GM23248 (cell line): ENCODE results near the gene KLK2. TPM values are rescaled to one million over a fixed set of nuclear protein-coding genes. Genes with fewer than 3 reads are reported as not detected.

Experiments
- DNase-seq: peaks from one replicate; pipeline ENCODE4 v3.0.0-alpha.2; 2015
- H2AFZ ChIP-seq: fragments of 200-600 bp; sonication (generic); 2 replicates; pipeline ENCODE4 v1.6.1; 2016; ENCODE audit warnings: antibody characterized with exemption
- H3F3A ChIP-seq: fragments of 200-600 bp; sonication (generic); 2 replicates; pipeline ENCODE4 v1.6.1; 2016; ENCODE audit warnings: mild to moderate bottlenecking, antibody characterized with exemption, mixed run types; ENCODE audit not compliant: insufficient read depth
- H3K27ac ChIP-seq: fragments of 200-600 bp; sonication (generic); 2 replicates; pipeline ENCODE4 v1.5.1; 2016; ENCODE audit warnings: mild to moderate bottlenecking
- H3K27me3 ChIP-seq: fragments of 200-600 bp; sonication (generic); replicated peaks from 2 replicates; pipeline ENCODE4 v1.6.1; 2016; ENCODE audit warnings: mild to moderate bottlenecking; ENCODE audit not compliant: insufficient read depth
- H3K36me3 ChIP-seq: fragments of 200-600 bp; sonication (generic); 2 replicates; pipeline ENCODE4 v1.6.1; 2016; ENCODE audit warnings: low read depth, mild to moderate bottlenecking
- H3K4me1 ChIP-seq: fragments of 200-600 bp; sonication (generic); 2 replicates; pipeline ENCODE4 v1.6.1; 2016; ENCODE audit warnings: mild to moderate bottlenecking; ENCODE audit not compliant: insufficient read depth
- H3K4me2 ChIP-seq: fragments of 200-600 bp; sonication (generic); one replicate; pipeline ENCODE4 v1.6.1; 2016; ENCODE audit warnings: mild to moderate bottlenecking; ENCODE audit not compliant: unreplicated experiment
- H3K4me3 ChIP-seq: fragments of 200-600 bp; sonication (generic); 2 replicates; pipeline ENCODE4 v1.5.1; 2016; ENCODE audit warnings: mild to moderate bottlenecking
- H3K79me2 ChIP-seq: fragments of 200-600 bp; sonication (generic); 2 replicates; pipeline ENCODE4 v1.6.1; 2016; ENCODE audit warnings: mild to moderate bottlenecking; ENCODE audit not compliant: insufficient read depth
- H3K9ac ChIP-seq: fragments of 200-600 bp; sonication (generic); 2 replicates; pipeline ENCODE4 v1.6.1; 2016; ENCODE audit warnings: mild to moderate bottlenecking
- H3K9me2 ChIP-seq: fragments of 200-600 bp; sonication (generic); 2 replicates; pipeline ENCODE4 v1.6.1; 2016; ENCODE audit warnings: mixed run types, mild to moderate bottlenecking, moderate library complexity; ENCODE audit not compliant: insufficient read depth
- H3K9me3 ChIP-seq: fragments of 200-600 bp; sonication (generic); one replicate; pipeline ENCODE4 v1.6.1; 2017; ENCODE audit warnings: low read depth
- H4K20me1 ChIP-seq: fragments of 200-600 bp; sonication (generic); 2 replicates; pipeline ENCODE4 v1.6.0; 2016; ENCODE audit not compliant: insufficient read depth
- EZH2 ChIP-seq: fragments of 200-600 bp; sonication (generic); IDR thresholded peaks from 2 replicates; pipeline ENCODE4 v1.6.1; 2018; ENCODE audit warnings: antibody characterized with exemption, mild to moderate bottlenecking; ENCODE audit not compliant: insufficient read depth, poor library complexity, severe bottlenecking
- EZH2phosphoT487 ChIP-seq: fragments of 200-600 bp; sonication (generic); IDR thresholded peaks from 2 replicates; pipeline ENCODE4 v1.6.1; 2018; ENCODE audit warnings: antibody characterized with exemption, moderate library complexity, mild to moderate bottlenecking, low read depth; ENCODE audit not compliant: insufficient read depth
- WGBS, 2 experiments: methylation state at CpG; one replicate each; pipeline ENCODE4 v1.1.6; 2015 to 2017; ENCODE audit warnings: low lambda C conversion rate in 2 of 2, low coverage in 1 of 2; ENCODE audit errors: missing lambda C conversion rate in 2 of 2; 5-methylcytosine and 5-hydroxymethylcytosine counted together
- in situ Hi-C: fragments of 300-500 bp; cut with MboI; formaldehyde crosslinking; loops from 2 replicates; pipeline ENCODE4 v1.15.0; 2020
- polyA plus RNA-seq: library from polyadenylated mRNA; unstranded; fragments of >200 nt; fragmentation: Nextera tagmentation; extraction: Ambion mirVana; gene quantifications from 2 replicates; pipeline ENCODE4 v1.2.1, GENCODE V29; 2016
- total RNA-seq: library from RNA; depleted of rRNA; stranded (reverse); fragments of >200 nt; shearing (Covaris generic); gene quantifications from 2 replicates; pipeline ENCODE4 v1.2.3, GENCODE V29; 2014

KLK2 gene
- total and polyA plus RNA-seq, 2 experiments from 2014 or later, result not detected

- DNase-seq, result no peak
- TF ChIP-seq EZH2, result no peak
- no peak for TF ChIP-seq EZH2phosphoT487
- Histone ChIP-seq H3K4me3 (no peak overlapping the region), H3K27ac (no peak overlapping the region), H3K9ac (no peak overlapping the region), H4K20me1 (no peaks in the 10 kb centered on the region), H3K4me1 (no peaks in the 10 kb centered on the region), H2AFZ (no peak overlapping the region), H3K9me2 (no peaks in the 10 kb centered on the region), H3K79me2 (no peaks in the 10 kb centered on the region), H3K4me2 (no peak overlapping the region), H3F3A (no peaks in the 10 kb centered on the region), H3K9me3 (no peaks in the 10 kb centered on the region), H3K36me3 (no peaks in the 10 kb centered on the region), H3K27me3 (peaks cover 6% of the 10 kb centered on the region; the same call in 1 of the 2 replicates)
- WGBS, 2 experiments, result 66 to 83% methylated on average over 6 of the region's 6 CpGs
- in situ Hi-C loops, result no loop called here
These were observed 39.5 kb upstream of the KLK2 start for GRCh38 chr19:50833802-50834167.

GRCh38 chr19:50835103-50835784, 38.0 kb upstream of the KLK2 start:
- Histone ChIP-seq H3K36me3 (no peaks in the 10 kb centered on the region), H2AFZ (peak overlapping the region; percentile 84), H3K4me1 (no peaks in the 10 kb centered on the region), H3K4me2 (peak overlapping the region; percentile 70), H3K9me2 (no peaks in the 10 kb centered on the region), H3K27me3 (peaks cover 6% of the 10 kb centered on the region; the same call in 1 of the 2 replicates), H4K20me1 (no peaks in the 10 kb centered on the region), H3K9ac (peak overlapping the region; percentile 19; the same call in 1 of the 2 replicates), H3K27ac (no peak overlapping the region), H3K4me3 (peak overlapping the region; percentile 71), H3F3A (no peaks in the 10 kb centered on the region), H3K9me3 (no peaks in the 10 kb centered on the region), H3K79me2 (no peaks in the 10 kb centered on the region)
- WGBS, 2 experiments, result 33% methylated on average over 13 of the region's 13 CpGs
- in situ Hi-C loops, result no loop called here
- TF ChIP-seq EZH2, result no peak
- TF ChIP-seq EZH2phosphoT487, result no peak
- DNase-seq, result peak; percentile 27

- peak overlapping the region; percentile 84 for H2AFZ ChIP-seq
- no peaks in the 10 kb centered on the region for H3K9me3 ChIP-seq
- peak overlapping the region; percentile 19; the same call in 1 of the 2 replicates for H3K9ac ChIP-seq
- H3K79me2 ChIP-seq, result no peaks in the 10 kb centered on the region
- no peaks in the 10 kb centered on the region for H3K9me2 ChIP-seq
- H3F3A ChIP-seq, result no peaks in the 10 kb centered on the region
- H3K27ac ChIP-seq, result no peak overlapping the region
- peaks cover 6% of the 10 kb centered on the region; the same call in 1 of the 2 replicates for H3K27me3 ChIP-seq
- no peaks in the 10 kb centered on the region for H4K20me1 ChIP-seq
- H3K4me2 ChIP-seq, result peak overlapping the region; percentile 70
- TF ChIP-seq EZH2phosphoT487 (no peak), EZH2 (no peak)
- H3K36me3 ChIP-seq, result no peaks in the 10 kb centered on the region
- DNase-seq, result peak; percentile 79
- in situ Hi-C loops, result no loop called here
- 5 to 7% methylated on average over 41 to 55 of the region's 67 CpGs for WGBS, 2 experiments
- H3K4me3 ChIP-seq, result peak overlapping the region; percentile 71
- H3K4me1 ChIP-seq, result no peaks in the 10 kb centered on the region
These were observed 37.3 kb upstream of the KLK2 start for GRCh38 chr19:50835785-50836542.

GRCh38 chr19:50836543-50837195, 36.6 kb upstream of the KLK2 start:
- Histone ChIP-seq H3K9ac (no peak overlapping the region), H3K9me3 (no peaks in the 10 kb centered on the region), H3F3A (no peaks in the 10 kb centered on the region), H4K20me1 (no peaks in the 10 kb centered on the region), H3K9me2 (no peaks in the 10 kb centered on the region), H2AFZ (no peak overlapping the region), H3K27me3 (peaks cover 6% of the 10 kb centered on the region; the same call in 1 of the 2 replicates), H3K27ac (no peak overlapping the region), H3K36me3 (no peaks in the 10 kb centered on the region), H3K4me2 (no peak overlapping the region), H3K4me3 (no peak overlapping the region), H3K4me1 (no peaks in the 10 kb centered on the region), H3K79me2 (no peaks in the 10 kb centered on the region)
- in situ Hi-C loops, result no loop called here
- 36 to 41% methylated on average over 18 to 19 of the region's 19 CpGs for WGBS, 2 experiments
- TF ChIP-seq EZH2phosphoT487, result no peak
- no peak for TF ChIP-seq EZH2
- no peak for DNase-seq
